Spleen (tissue), 11 donors: ENCODE measurements around the gene AKAP10. TPM values are rescaled to one million over a fixed set of nuclear protein-coding genes. Genes with fewer than 3 reads are reported as not detected.

Experiments
- DNase-seq: peaks from one replicate; pipeline ENCODE4 v3.0.0-alpha.2; 2020
- H3K27ac ChIP-seq, 8 donors: fragments of 200-600 bp; sonication (generic) in 7 of 8; 1 replicate in 4 of 8; 2 replicates in 4 of 8; pipeline versions ENCODE4 v1.5.0 to v1.8.0; 2016 to 2021; ENCODE audit warnings: inconsistent platforms in 4 of 8, mild to moderate bottlenecking in 4 of 8, moderate library complexity in 1 of 8
- H3K27me3 ChIP-seq, 7 donors: fragments of 200-600 bp; sonication (generic) in 6 of 7; replicated peaks in 1 of 7; 1 replicate in 4 of 7; 2 replicates in 3 of 7; pipeline versions ENCODE4 v1.5.0 to v1.8.0; 2016 to 2021; ENCODE audit warnings: inconsistent platforms in 3 of 7, mild to moderate bottlenecking in 1 of 7
- H3K36me3 ChIP-seq, 6 donors: fragments of 200-600 bp; sonication (generic) in 5 of 6; 1 replicate in 4 of 6; 2 replicates in 2 of 6; pipeline versions ENCODE4 v1.5.0 to v1.8.0; 2016 to 2021; ENCODE audit warnings: inconsistent platforms in 2 of 6
- H3K4me1 ChIP-seq, 6 donors: fragments of 200-600 bp; sonication (generic) in 5 of 6; 1 replicate in 3 of 6; 2 replicates in 3 of 6; pipeline versions ENCODE4 v1.5.0 to v1.8.0; 2016 to 2021; ENCODE audit warnings: inconsistent platforms in 3 of 6
- H3K4me3 ChIP-seq, 8 donors: fragments of 200-600 bp; sonication (generic) in 7 of 8; 1 replicate in 4 of 8; 2 replicates in 4 of 8; pipeline versions ENCODE4 v1.5.0 to v1.8.0; 2016 to 2021; ENCODE audit warnings: inconsistent platforms in 4 of 8, mild to moderate bottlenecking in 4 of 8, moderate library complexity in 2 of 8
- H3K9me3 ChIP-seq, 8 donors: fragments of 200-600 bp; sonication (generic) in 7 of 8; 1 replicate in 4 of 8; 2 replicates in 4 of 8; pipeline versions ENCODE4 v1.5.0 to v1.8.0; 2016 to 2021; ENCODE audit warnings: inconsistent platforms in 4 of 8
- CTCF ChIP-seq, 11 experiments: fragments of 200-600 bp in 7 of 11; fragments of 450-650 bp in 4 of 11; sonication (generic) in 4 of 11; IDR thresholded peaks in 8 of 11; conservative IDR thresholded peaks in 3 of 11; 1 replicate in 7 of 11; 2 replicates in 4 of 11; pipeline versions ENCODE4 v1.4.0 to v1.8.0; 2016 to 2021; ENCODE audit warnings: antibody characterized with exemption in 11 of 11, inconsistent platforms in 4 of 11, mild to moderate bottlenecking in 1 of 11
- POLR2A ChIP-seq, 3 donors: fragments of 450-650 bp; IDR thresholded peaks; one replicate each; pipeline ENCODE4 v1.5.1; 2017; ENCODE audit warnings: antibody characterized with exemption in 3 of 3, mild to moderate bottlenecking in 1 of 3
- POLR2AphosphoS5 ChIP-seq, 3 donors: sonication (generic); formaldehyde crosslinking; IDR thresholded peaks; one replicate each; pipeline ENCODE4 v1.5.1; 2017; ENCODE audit warnings: antibody characterized with exemption in 3 of 3
- WGBS, 5 donors: extraction: QIAGEN DNeasy Blood & Tissue Kit in 3 of 5; methylation state at CpG; one replicate each; pipeline versions ENCODE4 v1.1.5 to v1.1.7; 2013 to 2018; 5-methylcytosine and 5-hydroxymethylcytosine counted together
- intact Hi-C: fragments of 100-400 bp; cut with DNase I; formaldehyde crosslinking; loops from one replicate; pipeline ENCODE4 v1.15.0; 2023; ENCODE audit warnings: low total_unique reads
- polyA plus RNA-seq, 3 donors: library from polyadenylated mRNA; stranded (reverse); fragments of 200-250 nt; gene quantifications; one replicate each; pipeline ENCODE4 v1.2.1, GENCODE V29; 2013
- total RNA-seq, 7 donors: library from RNA; depleted of rRNA in 3 of 7; stranded (reverse); fragments of >200 nt in 3 of 7; fragmentation: NEBNext Ultra II Directional in 4 of 7; extraction: Animal tissue kit (Norgen Biotek cat#: 25700) in 4 of 7; gene quantifications; one replicate each; pipeline versions ENCODE4 v1.1.0 to v1.2.1, GENCODE V29; 2016 to 2021
- donor health status: healthy with polysubstance abuse.
- donor health status: DM: no; HTN: no; CAD: no; lungs with moderate emphysema.
- donor health status: DM: no; HTN: no; CAD: no.
- donor health status: Bipolar disorder and iron deficiency.
- donor health status: healthy.
- donor health status: DM: no; HTN: no; CAD: no.
- donor health status: DM: yes; HTN: yes; CAD: no.

The AKAP10 gene
- total and polyA plus RNA-seq, 10 donors = 6.9 to 69.8 (median 53.6) TPM

- H3K36me3 ChIP-seq = peaks cover 0 to 96% (median 56%) of the 10 kb centered on the region in 6 donors
- no peaks in the 10 kb centered on the region for H3K9me3 ChIP-seq
- DNase-seq = no peak
- no peak overlapping the region for H3K4me3 ChIP-seq
- no peaks in the 10 kb centered on the region for H3K27me3 ChIP-seq
- WGBS, 5 donors = 74 to 95% (median 94%) methylated on average over 5 of the region's 5 CpGs
- peaks cover under 1 to 66% (median 4%) of the 10 kb centered on the region in 6 donors for H3K4me1 ChIP-seq
- no peak overlapping the region for H3K27ac ChIP-seq
- intact Hi-C loops = no loop called here
- TF ChIP-seq CTCF (IDR thresholded peaks at IDR 0.05 in 8 of 11, conservative IDR thresholded peaks at IDR 0.05 in 3 of 11) (no peak), POLR2AphosphoS5 (IDR thresholded peaks at IDR 0.05) (no peak), POLR2A (IDR thresholded peaks at IDR 0.05) (no peak)
Measured at GRCh38 chr17:19943026-19943425, 34.6 kb downstream of the AKAP10 start.

GRCh38 chr17:19940722-19941464 is 36.7 kb downstream of the AKAP10 start:
- no peaks in the 10 kb centered on the region for H3K9me3 ChIP-seq
- intact Hi-C loops = no loop called here
- TF ChIP-seq POLR2AphosphoS5 (IDR thresholded peaks at IDR 0.05) (no peak), POLR2A (IDR thresholded peaks at IDR 0.05) (no peak), CTCF (IDR thresholded peaks at IDR 0.05 in 8 of 11, conservative IDR thresholded peaks at IDR 0.05 in 3 of 11) (no peak)
- H3K4me1 ChIP-seq = peaks cover 0 to 51% (median 3%) of the 10 kb centered on the region in 6 donors
- H3K27me3 ChIP-seq = no peaks in the 10 kb centered on the region
- peaks cover 0 to 99% (median 58%) of the 10 kb centered on the region in 6 donors for H3K36me3 ChIP-seq
- no peak for DNase-seq
- no peak overlapping the region for H3K4me3 ChIP-seq
- WGBS, 5 donors = 74 to 85% (median 79%) methylated on average over 4 of the region's 4 CpGs
- H3K27ac ChIP-seq = no peak overlapping the region

GRCh38 chr17:19939993-19940721 is 37.5 kb downstream of the AKAP10 start:
- 86 to 97% (median 94%) methylated on average over 2 of the region's 2 CpGs for WGBS, 5 donors
- DNase-seq = no peak
- no peak for TF ChIP-seq POLR2A (IDR thresholded peaks at IDR 0.05)
- TF ChIP-seq POLR2AphosphoS5 (IDR thresholded peaks at IDR 0.05) = no peak
- TF ChIP-seq CTCF (IDR thresholded peaks at IDR 0.05 in 8 of 11, conservative IDR thresholded peaks at IDR 0.05 in 3 of 11) = no peak
- Histone ChIP-seq H3K9me3 (no peaks in the 10 kb centered on the region), H3K4me1 (peaks cover 0 to 45% (median 2%) of the 10 kb centered on the region in 6 donors), H3K4me3 (no peak overlapping the region), H3K27me3 (no peaks in the 10 kb centered on the region), H3K36me3 (peaks cover 0 to 99% (median 61%) of the 10 kb centered on the region in 6 donors), H3K27ac (no peak overlapping the region)
- intact Hi-C loops = no loop called here

- TF ChIP-seq POLR2AphosphoS5 (IDR thresholded peaks at IDR 0.05) = no peak
- TF ChIP-seq CTCF (IDR thresholded peaks at IDR 0.05 in 8 of 11, conservative IDR thresholded peaks at IDR 0.05 in 3 of 11) = no peak
- TF ChIP-seq POLR2A (IDR thresholded peaks at IDR 0.05) = no peak
- no peak for DNase-seq
- H3K9me3 ChIP-seq = no peaks in the 10 kb centered on the region
- H3K36me3 ChIP-seq = peaks cover 0 to 99% (median 69%) of the 10 kb centered on the region in 6 donors
- no peak overlapping the region for H3K4me3 ChIP-seq
- H3K27me3 ChIP-seq = no peaks in the 10 kb centered on the region
- peaks cover 0 to 30% (median 2%) of the 10 kb centered on the region in 6 donors for H3K4me1 ChIP-seq
- intact Hi-C loops = no loop called here
- no peak overlapping the region for H3K27ac ChIP-seq
- 90 to 98% (median 97%) methylated on average over 10 of the region's 10 CpGs for WGBS, 5 donors
Measured at GRCh38 chr17:19938736-19939135, 38.9 kb downstream of the AKAP10 start.
